Measurements from ENCODE around the gene JAZF1. TPM values are rescaled to one million over a fixed set of nuclear protein-coding genes. Genes with fewer than 3 reads are reported as not detected.

JAZF1 gene
- total and polyA plus RNA-seq, 10 of the 15 experiments (the other 5 are each of a cell fraction or from before 2014, with no cell fraction given), result 0.04 to 0.82 (median 0.15) TPM; not detected in 3

DNA sequence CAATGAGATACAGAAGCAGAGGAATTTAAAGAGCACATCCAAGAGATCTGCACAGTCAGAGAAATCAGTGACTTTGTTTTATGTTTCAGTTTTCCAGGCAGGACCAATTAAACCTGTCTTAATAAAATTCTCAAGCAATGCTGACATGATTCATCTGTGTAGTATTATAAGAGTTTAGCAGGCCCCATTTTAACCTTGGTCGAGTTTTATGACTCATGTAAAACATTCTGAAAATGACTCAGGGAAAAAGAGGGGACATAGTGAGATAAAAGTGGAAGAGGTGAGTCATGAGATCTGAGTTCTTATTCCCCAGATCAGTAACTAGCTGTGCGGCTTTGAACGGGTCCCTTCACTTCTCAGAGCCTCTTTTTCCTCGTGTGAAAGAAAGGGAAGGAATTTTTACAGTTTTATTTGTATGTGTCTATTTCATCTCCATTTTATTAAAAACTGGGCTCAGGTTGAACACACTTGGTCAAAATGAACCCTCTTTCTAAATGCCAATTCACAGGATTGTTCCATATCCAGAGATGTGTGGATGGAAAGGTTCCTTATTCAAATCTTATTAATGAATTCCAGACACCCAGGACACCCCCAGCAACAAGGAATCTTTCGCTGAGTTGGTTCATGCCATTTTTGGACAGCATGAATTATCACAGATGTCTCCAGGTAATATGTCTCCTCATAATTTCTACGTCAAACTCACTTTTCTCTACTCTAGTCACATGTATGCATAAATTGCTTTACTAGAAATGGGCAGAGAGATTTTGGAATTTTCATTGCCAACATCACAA is 143.2 kb downstream of the JAZF1 start (continued):
- TF ChIP-seq, protein P1, sequence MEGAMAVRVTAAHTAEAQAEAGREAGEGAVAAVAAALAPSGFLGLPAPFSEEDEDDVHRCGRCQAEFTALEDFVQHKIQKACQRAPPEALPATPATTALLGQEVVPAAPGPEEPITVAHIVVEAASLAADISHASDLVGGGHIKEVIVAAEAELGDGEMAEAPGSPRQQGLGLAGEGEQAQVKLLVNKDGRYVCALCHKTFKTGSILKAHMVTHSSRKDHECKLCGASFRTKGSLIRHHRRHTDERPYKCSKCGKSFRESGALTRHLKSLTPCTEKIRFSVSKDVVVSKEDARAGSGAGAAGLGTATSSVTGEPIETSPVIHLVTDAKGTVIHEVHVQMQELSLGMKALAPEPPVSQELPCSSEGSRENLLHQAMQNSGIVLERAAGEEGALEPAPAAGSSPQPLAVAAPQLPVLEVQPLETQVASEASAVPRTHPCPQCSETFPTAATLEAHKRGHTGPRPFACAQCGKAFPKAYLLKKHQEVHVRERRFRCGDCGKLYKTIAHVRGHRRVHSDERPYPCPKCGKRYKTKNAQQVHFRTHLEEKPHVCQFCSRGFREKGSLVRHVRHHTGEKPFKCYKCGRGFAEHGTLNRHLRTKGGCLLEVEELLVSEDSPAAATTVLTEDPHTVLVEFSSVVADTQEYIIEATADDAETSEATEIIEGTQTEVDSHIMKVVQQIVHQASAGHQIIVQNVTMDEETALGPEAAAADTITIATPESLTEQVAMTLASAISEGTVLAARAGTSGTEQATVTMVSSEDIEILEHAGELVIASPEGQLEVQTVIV (IDR thresholded peaks at IDR 0.05; ENCODE audit: borderline replicate concordance, partially characterized antibody), result no peak
- TF ChIP-seq NR2C1 (IDR thresholded peaks at IDR 0.05), result no peak
- TF ChIP-seq, protein P2, sequence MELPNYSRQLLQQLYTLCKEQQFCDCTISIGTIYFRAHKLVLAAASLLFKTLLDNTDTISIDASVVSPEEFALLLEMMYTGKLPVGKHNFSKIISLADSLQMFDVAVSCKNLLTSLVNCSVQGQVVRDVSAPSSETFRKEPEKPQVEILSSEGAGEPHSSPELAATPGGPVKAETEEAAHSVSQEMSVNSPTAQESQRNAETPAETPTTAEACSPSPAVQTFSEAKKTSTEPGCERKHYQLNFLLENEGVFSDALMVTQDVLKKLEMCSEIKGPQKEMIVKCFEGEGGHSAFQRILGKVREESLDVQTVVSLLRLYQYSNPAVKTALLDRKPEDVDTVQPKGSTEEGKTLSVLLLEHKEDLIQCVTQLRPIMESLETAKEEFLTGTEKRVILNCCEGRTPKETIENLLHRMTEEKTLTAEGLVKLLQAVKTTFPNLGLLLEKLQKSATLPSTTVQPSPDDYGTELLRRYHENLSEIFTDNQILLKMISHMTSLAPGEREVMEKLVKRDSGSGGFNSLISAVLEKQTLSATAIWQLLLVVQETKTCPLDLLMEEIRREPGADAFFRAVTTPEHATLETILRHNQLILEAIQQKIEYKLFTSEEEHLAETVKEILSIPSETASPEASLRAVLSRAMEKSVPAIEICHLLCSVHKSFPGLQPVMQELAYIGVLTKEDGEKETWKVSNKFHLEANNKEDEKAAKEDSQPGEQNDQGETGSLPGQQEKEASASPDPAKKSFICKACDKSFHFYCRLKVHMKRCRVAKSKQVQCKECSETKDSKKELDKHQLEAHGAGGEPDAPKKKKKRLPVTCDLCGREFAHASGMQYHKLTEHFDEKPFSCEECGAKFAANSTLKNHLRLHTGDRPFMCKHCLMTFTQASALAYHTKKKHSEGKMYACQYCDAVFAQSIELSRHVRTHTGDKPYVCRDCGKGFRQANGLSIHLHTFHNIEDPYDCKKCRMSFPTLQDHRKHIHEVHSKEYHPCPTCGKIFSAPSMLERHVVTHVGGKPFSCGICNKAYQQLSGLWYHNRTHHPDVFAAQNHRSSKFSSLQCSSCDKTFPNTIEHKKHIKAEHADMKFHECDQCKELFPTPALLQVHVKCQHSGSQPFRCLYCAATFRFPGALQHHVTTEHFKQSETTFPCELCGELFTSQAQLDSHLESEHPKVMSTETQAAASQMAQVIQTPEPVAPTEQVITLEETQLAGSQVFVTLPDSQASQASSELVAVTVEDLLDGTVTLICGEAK (IDR thresholded peaks at IDR 0.05; ENCODE audit: borderline replicate concordance), result no peak
- TF ChIP-seq, protein P3, sequence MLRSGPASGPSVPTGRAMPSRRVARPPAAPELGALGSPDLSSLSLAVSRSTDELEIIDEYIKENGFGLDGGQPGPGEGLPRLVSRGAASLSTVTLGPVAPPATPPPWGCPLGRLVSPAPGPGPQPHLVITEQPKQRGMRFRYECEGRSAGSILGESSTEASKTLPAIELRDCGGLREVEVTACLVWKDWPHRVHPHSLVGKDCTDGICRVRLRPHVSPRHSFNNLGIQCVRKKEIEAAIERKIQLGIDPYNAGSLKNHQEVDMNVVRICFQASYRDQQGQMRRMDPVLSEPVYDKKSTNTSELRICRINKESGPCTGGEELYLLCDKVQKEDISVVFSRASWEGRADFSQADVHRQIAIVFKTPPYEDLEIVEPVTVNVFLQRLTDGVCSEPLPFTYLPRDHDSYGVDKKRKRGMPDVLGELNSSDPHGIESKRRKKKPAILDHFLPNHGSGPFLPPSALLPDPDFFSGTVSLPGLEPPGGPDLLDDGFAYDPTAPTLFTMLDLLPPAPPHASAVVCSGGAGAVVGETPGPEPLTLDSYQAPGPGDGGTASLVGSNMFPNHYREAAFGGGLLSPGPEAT (IDR thresholded peaks at IDR 0.05; ENCODE audit: low read depth), result peak; percentile 71; the same call in 1 of the 2 replicates
- no peak for TF ChIP-seq SIX5 (IDR thresholded peaks at IDR 0.05; ENCODE audit: low read depth, low read length, severe bottlenecking)
- TF ChIP-seq TARDBP (IDR thresholded peaks at IDR 0.05; ENCODE audit: borderline replicate concordance), result no peak
- TF ChIP-seq RB1 (IDR thresholded peaks at IDR 0.05; ENCODE audit: borderline replicate concordance), result no peak
- peak; percentile 67 for TF ChIP-seq GABPA (IDR thresholded peaks at IDR 0.05; ENCODE audit: low read depth)
- no peak for TF ChIP-seq RAD21 (IDR thresholded peaks at IDR 0.05; ENCODE audit: insufficient read depth, low read depth, low read length)
- TF ChIP-seq, protein P4, sequence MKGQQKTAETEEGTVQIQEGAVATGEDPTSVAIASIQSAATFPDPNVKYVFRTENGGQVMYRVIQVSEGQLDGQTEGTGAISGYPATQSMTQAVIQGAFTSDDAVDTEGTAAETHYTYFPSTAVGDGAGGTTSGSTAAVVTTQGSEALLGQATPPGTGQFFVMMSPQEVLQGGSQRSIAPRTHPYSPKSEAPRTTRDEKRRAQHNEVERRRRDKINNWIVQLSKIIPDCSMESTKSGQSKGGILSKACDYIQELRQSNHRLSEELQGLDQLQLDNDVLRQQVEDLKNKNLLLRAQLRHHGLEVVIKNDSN (IDR thresholded peaks at IDR 0.05; ENCODE audit: borderline replicate concordance, extremely low read length, insufficient read depth, low read depth, low read length), result no peak
- TF ChIP-seq SMAD5 (IDR thresholded peaks at IDR 0.05; ENCODE audit: low read depth), result no peak
- TF ChIP-seq TAF1 (IDR thresholded peaks at IDR 0.05; ENCODE audit: borderline replicate concordance, low read depth, low read length), result no peak
- TF ChIP-seq, protein P5, sequence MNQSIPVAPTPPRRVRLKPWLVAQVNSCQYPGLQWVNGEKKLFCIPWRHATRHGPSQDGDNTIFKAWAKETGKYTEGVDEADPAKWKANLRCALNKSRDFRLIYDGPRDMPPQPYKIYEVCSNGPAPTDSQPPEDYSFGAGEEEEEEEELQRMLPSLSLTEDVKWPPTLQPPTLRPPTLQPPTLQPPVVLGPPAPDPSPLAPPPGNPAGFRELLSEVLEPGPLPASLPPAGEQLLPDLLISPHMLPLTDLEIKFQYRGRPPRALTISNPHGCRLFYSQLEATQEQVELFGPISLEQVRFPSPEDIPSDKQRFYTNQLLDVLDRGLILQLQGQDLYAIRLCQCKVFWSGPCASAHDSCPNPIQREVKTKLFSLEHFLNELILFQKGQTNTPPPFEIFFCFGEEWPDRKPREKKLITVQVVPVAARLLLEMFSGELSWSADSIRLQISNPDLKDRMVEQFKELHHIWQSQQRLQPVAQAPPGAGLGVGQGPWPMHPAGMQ (IDR thresholded peaks at IDR 0.05; ENCODE audit: borderline replicate concordance), result no peak
- TF ChIP-seq CREB1 (IDR thresholded peaks at IDR 0.05; ENCODE audit: low read depth), result 0 out of 2 replicates have a peak, but pooled peaks have one; percentile 26
